H1 (cell line): ENCODE measurements around the gene NFAM1. TPM values are rescaled to one million over a fixed set of nuclear protein-coding genes. Genes with fewer than 3 reads are reported as not detected.

Experiments
- CTCF ChIA-PET: fragments of 300-600 bp; sonication (Branson Sonifier 250); formaldehyde crosslinking; loops from one replicate; lab custom pipeline; 2021; ENCODE audit not compliant: partially characterized antibody; lab: Charles Lee
- POLR2A ChIA-PET: fragments of 300-600 bp; sonication (Branson Sonifier 250); formaldehyde crosslinking; loops from one replicate; lab custom pipeline; 2021; ENCODE audit warnings: inconsistent platforms; ENCODE audit not compliant: partially characterized antibody; lab: Charles Lee
- DNase-seq, 2 experiments: peaks; one replicate each; pipeline versions ENCODE4 v3.0.0 to v3.0.0-alpha.2; 2010 to 2022; ENCODE audit warnings: low spot score in 2 of 2, low read depth in 1 of 2, mixed read lengths in 1 of 2
- FAIRE-seq: peaks from 2 replicates; lab custom pipeline; 2011; peaks lifted over from hg19 to GRCh38; lab: Jason Lieb, UNC
- H2AFZ ChIP-seq: 2 replicates; pipeline ENCODE4 v1.8.1; 2012; ENCODE audit warnings: low read length, inconsistent platforms
- H2AK5ac ChIP-seq: 2 replicates; pipeline ENCODE4 v1.6.1; 2013; ENCODE audit warnings: low read depth, low read length
- H2BK120ac ChIP-seq: replicated peaks from 2 replicates; pipeline ENCODE3; 2013; ENCODE audit warnings: low read depth, low read length, inconsistent platforms
- H2BK12ac ChIP-seq: 2 replicates; pipeline ENCODE4 v1.6.1; 2013; ENCODE audit warnings: low read depth, low read length
- H2BK15ac ChIP-seq: 2 replicates; pipeline ENCODE4 v1.6.1; 2013; ENCODE audit warnings: low read length
- H2BK20ac ChIP-seq: 2 replicates; pipeline ENCODE4 v1.6.1; 2013; ENCODE audit warnings: low read length
- H2BK5ac ChIP-seq: 2 replicates; pipeline ENCODE4 v1.6.1; 2013; ENCODE audit warnings: low read depth, low read length
- H3K14ac ChIP-seq: 2 replicates; pipeline ENCODE4 v1.6.1; 2013; ENCODE audit warnings: inconsistent platforms; ENCODE audit not compliant: insufficient read length
- H3K18ac ChIP-seq: 2 replicates; pipeline ENCODE4 v1.6.1; 2013; ENCODE audit warnings: low read length; ENCODE audit errors: extremely low read depth
- H3K23ac ChIP-seq: 2 replicates; pipeline ENCODE4 v1.6.1; 2013; ENCODE audit warnings: inconsistent platforms; ENCODE audit not compliant: insufficient read length
- H3K23me2 ChIP-seq: 2 replicates; pipeline ENCODE4 v1.6.1; 2013; ENCODE audit warnings: low read depth, low read length
- H3K27ac ChIP-seq: 2 replicates; pipeline ENCODE4 v1.6.1; 2011; ENCODE audit warnings: low read depth, low read length, inconsistent platforms
- H3K27me3 ChIP-seq, 4 experiments: replicated peaks in 1 of 4; 1 replicate in 1 of 4; 2 replicates in 3 of 4; pipeline versions ENCODE4 v1.6.1 to v1.8.1; 2011 to 2013; ENCODE audit warnings: low read length in 3 of 4, mild to moderate bottlenecking in 3 of 4, inconsistent platforms in 2 of 4, mixed read lengths in 2 of 4, moderate library complexity in 1 of 4; ENCODE audit not compliant: control insufficient read depth in 3 of 4, insufficient read depth in 3 of 4; ENCODE audit errors: extremely low read depth in 1 of 4
- H3K36me3 ChIP-seq, 4 experiments: 2 replicates each; pipeline versions ENCODE4 v1.6.1 to v1.8.1; 2011 to 2013; ENCODE audit warnings: mild to moderate bottlenecking in 4 of 4, low read length in 3 of 4, moderate library complexity in 2 of 4, control low read depth in 1 of 4, inconsistent platforms in 1 of 4; ENCODE audit not compliant: insufficient read depth in 4 of 4, control insufficient read depth in 2 of 4
- H3K4ac ChIP-seq: replicated peaks from 2 replicates; pipeline ENCODE3; 2013; ENCODE audit warnings: low read length, low read depth, mixed read lengths, inconsistent platforms; ENCODE audit not compliant: insufficient read length
- H3K4me1 ChIP-seq, 4 experiments: replicated peaks in 1 of 4; 1 replicate in 1 of 4; 2 replicates in 3 of 4; pipeline versions ENCODE4 v1.6.1 to v1.8.1; 2011 to 2013; ENCODE audit warnings: low read length in 3 of 4, inconsistent platforms in 2 of 4, mixed read lengths in 1 of 4; ENCODE audit not compliant: insufficient read depth in 4 of 4, control insufficient read depth in 3 of 4
- H3K4me2 ChIP-seq, 2 experiments: 2 replicates each; pipeline versions ENCODE4 v1.6.1 to v1.8.1; 2011 to 2013; ENCODE audit warnings: low read depth in 2 of 2, low read length in 2 of 2, control low read depth in 1 of 2, inconsistent platforms in 1 of 2, mild to moderate bottlenecking in 1 of 2; ENCODE audit not compliant: insufficient read depth in 1 of 2
- H3K4me3 ChIP-seq, 4 experiments: fragments of 200-600, 300-600 bp in 1 of 4; sonication (generic), shearing (Covaris generic), sonication (Bioruptor Twin) in 1 of 4; 2 replicates each; pipeline versions ENCODE4 v1.5.1 to v1.8.1; 2011 to 2016; ENCODE audit warnings: low read length in 4 of 4, low read depth in 3 of 4, control low read depth in 2 of 4, inconsistent platforms in 2 of 4, mild to moderate bottlenecking in 2 of 4, mixed read lengths in 1 of 4, moderate library complexity in 1 of 4; ENCODE audit not compliant: insufficient read depth in 2 of 4; ENCODE audit errors: extremely low read depth in 1 of 4
- H3K56ac ChIP-seq: replicated peaks from 2 replicates; pipeline ENCODE3; 2013; ENCODE audit warnings: low read depth, mild to moderate bottlenecking, mixed read lengths, low read length, inconsistent platforms; ENCODE audit not compliant: insufficient read length
- H3K79me1 ChIP-seq: 2 replicates; pipeline ENCODE4 v1.6.1; 2013; ENCODE audit warnings: low read depth, low read length, control low read depth
- H3K79me2 ChIP-seq, 2 experiments: 2 replicates each; pipeline versions ENCODE4 v1.6.1 to v1.8.1; 2012 to 2013; ENCODE audit warnings: low read length in 2 of 2, mild to moderate bottlenecking in 2 of 2, inconsistent platforms in 1 of 2; ENCODE audit not compliant: insufficient read depth in 2 of 2, control insufficient read depth in 1 of 2
- H3K9ac ChIP-seq, 4 experiments: replicated peaks in 1 of 4; 1 replicate in 1 of 4; 2 replicates in 3 of 4; pipeline versions ENCODE4 v1.6.1 to v1.8.1; 2011 to 2013; ENCODE audit warnings: low read depth in 3 of 4, low read length in 3 of 4, control low read depth in 2 of 4, mild to moderate bottlenecking in 2 of 4, moderate library complexity in 2 of 4, inconsistent platforms in 1 of 4; ENCODE audit errors: extremely low read depth in 1 of 4
- H3K9me3 ChIP-seq, 2 experiments: 2 replicates each; pipeline versions ENCODE4 v1.6.1 to v1.8.1; 2012 to 2013; ENCODE audit warnings: mild to moderate bottlenecking in 2 of 2, moderate library complexity in 2 of 2, control low read depth in 1 of 2, inconsistent platforms in 1 of 2, low read depth in 1 of 2, low read length in 1 of 2, mixed read lengths in 1 of 2; ENCODE audit not compliant: insufficient read depth in 2 of 2
- H4K20me1 ChIP-seq, 2 experiments: replicated peaks in 1 of 2; 2 replicates each; pipeline versions ENCODE3 to v1.8.1; 2011 to 2013; ENCODE audit warnings: inconsistent platforms in 2 of 2, low read length in 2 of 2, mild to moderate bottlenecking in 1 of 2; ENCODE audit not compliant: insufficient read depth in 2 of 2, control insufficient read depth in 1 of 2
- H4K5ac ChIP-seq: 2 replicates; pipeline ENCODE4 v1.6.1; 2013; ENCODE audit warnings: low read length, low read depth, mixed read lengths, inconsistent platforms; ENCODE audit not compliant: insufficient read length
- H4K8ac ChIP-seq: 2 replicates; pipeline ENCODE4 v1.8.0; 2013; ENCODE audit warnings: mild to moderate bottlenecking, moderate library complexity, low read length, inconsistent platforms; ENCODE audit not compliant: insufficient read depth; ENCODE audit errors: extremely low read depth
- H4K91ac ChIP-seq: replicated peaks from 2 replicates; pipeline ENCODE3; 2013; ENCODE audit warnings: low read length, mixed read lengths, inconsistent platforms; ENCODE audit not compliant: insufficient read length
- ASH2L ChIP-seq: fragments of 200-600, 300-600 bp; sonication (generic); IDR thresholded peaks from one replicate; pipeline ENCODE4 v1.7.1; 2017; ENCODE audit warnings: low read length
- CREB1 ChIP-seq: IDR thresholded peaks from 2 replicates; pipeline ENCODE4 v1.6.1; 2012; ENCODE audit warnings: inconsistent platforms
- WGBS, 2 experiments: shearing (Covaris generic) in 1 of 2; methylation state at CpG; one replicate each; pipeline versions ENCODE4 v1.1.6 to v1.1.7; 2013 to 2015; ENCODE audit warnings: low lambda C conversion rate in 2 of 2, mixed read lengths in 2 of 2, inconsistent platforms in 1 of 2, low coverage in 1 of 2, missing lambda C conversion rate in 1 of 2; ENCODE audit not compliant: insufficient replicate concordance in 2 of 2, insufficient coverage in 1 of 2, insufficient read length in 1 of 2; ENCODE audit errors: extremely low coverage in 1 of 2, missing lambda C conversion rate in 1 of 2; 5-methylcytosine and 5-hydroxymethylcytosine counted together
- polyA plus RNA-seq, 7 experiments: library from polyadenylated mRNA; depleted of rRNA in 3 of 7; stranded (reverse) in 5 of 7; unstranded in 2 of 7; fragments of >200 nt in 5 of 7; fragments of 200-250 nt in 2 of 7; gene quantifications; 1 replicate in 5 of 7; 2 replicates in 1 of 7; 4 replicates in 1 of 7; pipeline versions ENCODE4 v1.2.1 to v1.2.3, GENCODE V29; 2011 to 2013; ENCODE audit warnings: missing spikeins in 2 of 7, mixed read lengths in 2 of 7
- total RNA-seq: library from RNA; stranded (reverse); fragmentation: NEBNext Ultra II Directional; extraction: Animal tissue kit (Norgen Biotek cat#: 25700); gene quantifications from 2 replicates; pipeline ENCODE4 v1.2.1, GENCODE V29; 2021

Gene NFAM1
- total and polyA plus RNA-seq, 2 of the 8 experiments (the other 6 are each of a cell fraction or from before 2014, with no cell fraction given): 0.62 to 0.73 TPM

GRCh38 chr22:42364604-42365110 is 67.5 kb downstream of the NFAM1 start:
- Histone ChIP-seq H3K4me2 (peak overlapping the region; percentile 69 to 97), H3K9me3 (no peaks in the 10 kb centered on the region), H2AK5ac (no peak overlapping the region), H3K9ac (peak overlapping the region in 2 of 4 experiments; percentile 25; a peak in 2 of 7 replicates), H4K8ac (no peak overlapping the region), H3K4me1 (peaks cover 21 to 38% (median 27%) of the 10 kb centered on the region in 4 experiments), H3K79me1 (peaks cover 5% of the 10 kb centered on the region; the same call in 1 of the 2 replicates), H2BK5ac (0 out of 2 replicates have a peak overlapping the region, but pooled peaks have one; percentile 15), H3K4ac (peak overlapping the region; percentile 42), H3K18ac (peak overlapping the region; percentile 56), H3K27ac (peak overlapping the region; percentile 43; the same call in 1 of the 2 replicates), H2AFZ (no peak overlapping the region), H3K36me3 (peaks cover 0 to 4% (median 2%) of the 10 kb centered on the region in 4 experiments; a peak in 1 of 8 replicates), H3K23ac (no peak overlapping the region), H4K20me1 (peaks cover 10 to 19% of the 10 kb centered on the region in 2 experiments), H3K56ac (peak overlapping the region; percentile 74), H2BK12ac (0 out of 2 replicates have a peak overlapping the region, but pooled peaks have one; percentile 70), H3K79me2 (peaks cover 5 to 41% of the 10 kb centered on the region in 2 experiments; a peak in 3 of 4 replicates), H2BK120ac (peak overlapping the region; percentile 24), H4K5ac (no peak overlapping the region), H2BK20ac (no peak overlapping the region; the same call in 1 of the 2 replicates), H3K23me2 (peaks cover 11% of the 10 kb centered on the region; the same call in 1 of the 2 replicates), H3K27me3 (peaks cover 0 to 2% (median 0%) of the 10 kb centered on the region in 4 experiments; a peak in 2 of 7 replicates), H2BK15ac (no peak overlapping the region), H3K4me3 (peak overlapping the region in 2 of 4 experiments; percentile 33 to 78; a peak in 4 of 8 replicates), H4K91ac (peak overlapping the region; percentile 38), H3K14ac (no peak overlapping the region)
- WGBS, 2 experiments: 46% methylated on average over 13 of the region's 13 CpGs; no CpG with 5 or more reads in 1 of the 2 experiments
- no peak for FAIRE-seq
- ChIA-PET CTCF (interaction anchor here (0.8 to 3.2 kb wide), 10 partner anchors 9 to 195 kb away, joined by 3 to 10 read pairs (median 4); partner anchors contain the start of gene NFAM1), POLR2A (interaction anchor here (0.6 to 2.2 kb wide), 10 partner anchors 11 to 207 kb away, joined by 3 to 11 read pairs (median 4); partner anchors contain the start of gene NFAM1)
- no peak for DNase-seq
- 0 out of 2 replicates have a peak, but pooled peaks have one; percentile 8 for TF ChIP-seq CREB1
- no peak for TF ChIP-seq ASH2L
